Measurements from ENCODE around the gene RAI14. TPM values are rescaled to one million over a fixed set of nuclear protein-coding genes. Genes with fewer than 3 reads are reported as not detected.

The RAI14 gene
- total RNA-seq, 1 experiment from 2014 or later = 71.5 TPM

- ChIA-PET POLR2A (no interaction called here), CTCF (no interaction called here)
- Histone ChIP-seq H3K36me3 (ENCODE audit: control insufficient read depth, insufficient read depth, low read length) (no peaks in the 10 kb centered on the region), H3K27me3 (replicated peaks; ENCODE audit: control insufficient read depth, insufficient read depth, low read length) (no peaks in the 10 kb centered on the region), H3K4me3 (ENCODE audit: low read depth, low read length) (no peak overlapping the region), H3K9me3 (no peaks in the 10 kb centered on the region), H3K4me1 (no peaks in the 10 kb centered on the region)
- H3K27me3 Mint-ChIP-seq (ENCODE audit: insufficient read depth, unreplicated experiment) = no peaks in the 10 kb centered on the region
- no peaks in the 10 kb centered on the region for H3K36me3 Mint-ChIP-seq (ENCODE audit: insufficient read depth, unreplicated experiment)
- no TSS peak for BruUV-seq (replicated peaks)
- no peak for DNase-seq
- H3K9me3 Mint-ChIP-seq (ENCODE audit: unreplicated experiment) = no peaks in the 10 kb centered on the region
- no peak for TF ChIP-seq CTCF (IDR thresholded peaks at IDR 0.05; ENCODE audit: insufficient read depth in 1 of 2, low read depth in 1 of 2, low read length in 1 of 2, severe bottlenecking in 1 of 2, unreplicated experiment in 1 of 2)
- no peak overlapping the region for H3K4me3 Mint-ChIP-seq (ENCODE audit: unreplicated experiment)
- no peaks in the 10 kb centered on the region for H3K4me1 Mint-ChIP-seq (ENCODE audit: low read depth, unreplicated experiment)
- intact Hi-C loops (cut with micrococcal nuclease; ENCODE audit: unreplicated experiment) = no loop called here
- H3K27ac Mint-ChIP-seq (ENCODE audit: unreplicated experiment) = no peak overlapping the region
Observed at GRCh38 chr5:34621277-34622097, 34.6 kb upstream of the RAI14 start.

- no peak for DNase-seq
- H3K4me3 Mint-ChIP-seq (ENCODE audit: unreplicated experiment) = no peak overlapping the region
- no peak overlapping the region for H3K4me3 ChIP-seq (ENCODE audit: low read depth, low read length)
- no peak for TF ChIP-seq CTCF (IDR thresholded peaks at IDR 0.05; ENCODE audit: insufficient read depth in 1 of 2, low read depth in 1 of 2, low read length in 1 of 2, severe bottlenecking in 1 of 2, unreplicated experiment in 1 of 2)
- no peaks in the 10 kb centered on the region for H3K4me1 Mint-ChIP-seq (ENCODE audit: low read depth, unreplicated experiment)
- ChIA-PET CTCF (no interaction called here), POLR2A (no interaction called here)
- no peaks in the 10 kb centered on the region for H3K36me3 Mint-ChIP-seq (ENCODE audit: insufficient read depth, unreplicated experiment)
- no peaks in the 10 kb centered on the region for H3K9me3 ChIP-seq
- intact Hi-C loops (cut with micrococcal nuclease; ENCODE audit: unreplicated experiment) = no loop called here
- no peaks in the 10 kb centered on the region for H3K4me1 ChIP-seq
- no peaks in the 10 kb centered on the region for H3K36me3 ChIP-seq (ENCODE audit: control insufficient read depth, insufficient read depth, low read length)
- no peaks in the 10 kb centered on the region for H3K27me3 Mint-ChIP-seq (ENCODE audit: insufficient read depth, unreplicated experiment)
- H3K27me3 ChIP-seq (replicated peaks; ENCODE audit: control insufficient read depth, insufficient read depth, low read length) = no peaks in the 10 kb centered on the region
- H3K27ac Mint-ChIP-seq (ENCODE audit: unreplicated experiment) = no peak overlapping the region
- BruUV-seq (replicated peaks) = no TSS peak
- no peaks in the 10 kb centered on the region for H3K9me3 Mint-ChIP-seq (ENCODE audit: unreplicated experiment)
Observed at GRCh38 chr5:34622098-34622400, 34.1 kb upstream of the RAI14 start.

GRCh38 chr5:34624691-34625090 is 31.4 kb upstream of the RAI14 start:
- no peak overlapping the region for H3K27ac Mint-ChIP-seq (ENCODE audit: unreplicated experiment)
- no TSS peak for BruUV-seq (replicated peaks)
- H3K9me3 ChIP-seq = no peaks in the 10 kb centered on the region

More at GRCh38 chr5:34624691-34625090, 31.4 kb upstream of the RAI14 start:
- Mint-ChIP-seq H3K36me3 (ENCODE audit: insufficient read depth, unreplicated experiment) (no peaks in the 10 kb centered on the region), H3K27me3 (ENCODE audit: insufficient read depth, unreplicated experiment) (no peaks in the 10 kb centered on the region), H3K4me3 (ENCODE audit: unreplicated experiment) (no peak overlapping the region), H3K4me1 (ENCODE audit: low read depth, unreplicated experiment) (no peaks in the 10 kb centered on the region), H3K9me3 (ENCODE audit: unreplicated experiment) (no peaks in the 10 kb centered on the region)
- TF ChIP-seq CTCF (IDR thresholded peaks at IDR 0.05; ENCODE audit: insufficient read depth in 1 of 2, low read depth in 1 of 2, low read length in 1 of 2, severe bottlenecking in 1 of 2, unreplicated experiment in 1 of 2) = no peak
- ChIA-PET POLR2A (no interaction called here), CTCF (no interaction called here)
- no peak for DNase-seq
- no peaks in the 10 kb centered on the region for H3K4me1 ChIP-seq
- H3K4me3 ChIP-seq (ENCODE audit: low read depth, low read length) = no peak overlapping the region
- no peaks in the 10 kb centered on the region for H3K27me3 ChIP-seq (replicated peaks; ENCODE audit: control insufficient read depth, insufficient read depth, low read length)
- intact Hi-C loops (cut with micrococcal nuclease; ENCODE audit: unreplicated experiment) = no loop called here
- no peaks in the 10 kb centered on the region for H3K36me3 ChIP-seq (ENCODE audit: control insufficient read depth, insufficient read depth, low read length)
